ENCODE results near the gene GMDS.

GRCh38 chr6:1667805-1668175 lies 577.6 kb downstream of the GMDS start:
- TF ChIP-seq EZH2phosphoT487 (IDR thresholded peaks at IDR 0.05; ENCODE audit: insufficient read depth, low read depth) = no peak
- TF ChIP-seq EZH2 (IDR thresholded peaks at IDR 0.05; ENCODE audit: insufficient read depth, poor library complexity, severe bottlenecking) = no peak
